HFFc6 (cell line): ENCODE data around the gene SPDEF. TPM values are rescaled to one million over a fixed set of nuclear protein-coding genes. Genes with fewer than 3 reads are reported as not detected.

ENCODE experiments used
- DNase-seq: peaks from one replicate; pipeline ENCODE4 v3.0.0-alpha.2; 2018
- H3K27ac Mint-ChIP-seq: 2 replicates; pipeline ENCODE4 v1.8.0; 2020; ENCODE audit warnings: mild to moderate bottlenecking, mixed read lengths
- H3K27me3 Mint-ChIP-seq: 2 replicates; pipeline ENCODE4 v1.8.0; 2021; ENCODE audit warnings: mild to moderate bottlenecking, moderate library complexity, mixed read lengths; ENCODE audit not compliant: insufficient read depth
- H3K36me3 Mint-ChIP-seq: 2 replicates; pipeline ENCODE4 v1.8.0; 2021; ENCODE audit warnings: low read depth, mixed read lengths
- H3K4me1 Mint-ChIP-seq: 2 replicates; pipeline ENCODE4 v1.8.0; 2020; ENCODE audit warnings: low read depth, mixed read lengths
- H3K4me3 Mint-ChIP-seq: 2 replicates; pipeline ENCODE4 v1.8.0; 2020; ENCODE audit warnings: mild to moderate bottlenecking, moderate library complexity, mixed read lengths
- H3K9me3 Mint-ChIP-seq: 2 replicates; pipeline ENCODE4 v1.8.0; 2020; ENCODE audit warnings: mild to moderate bottlenecking, mixed read lengths
- total RNA-seq, 6 experiments: library from RNA; stranded (reverse); fragmentation: NEBNext Ultra II Directional; extraction: Animal tissue kit (Norgen Biotek cat#: 25700); gene quantifications; 2 replicates in 1 of 6; 3 replicates in 5 of 6; pipeline ENCODE4 v1.2.3, GENCODE V29; 2021
- TF ChIP-seq, protein P1 (sequence below): fragments of 200-600 bp; sonication (generic); IDR thresholded peaks from 2 replicates; pipeline ENCODE4 v1.5.0; 2021; ENCODE audit warnings: antibody characterized with exemption, mild to moderate bottlenecking

SPDEF gene
- total RNA-seq, 6 experiments from 2014 or later, result not detected

- Mint-ChIP-seq H3K9me3 (no peaks in the 10 kb centered on the region), H3K27ac (no peak overlapping the region), H3K27me3 (peaks cover 6% of the 10 kb centered on the region), H3K36me3 (no peaks in the 10 kb centered on the region), H3K4me3 (no peak overlapping the region), H3K4me1 (no peaks in the 10 kb centered on the region)
- no peak for DNase-seq
- TF ChIP-seq, protein P1, sequence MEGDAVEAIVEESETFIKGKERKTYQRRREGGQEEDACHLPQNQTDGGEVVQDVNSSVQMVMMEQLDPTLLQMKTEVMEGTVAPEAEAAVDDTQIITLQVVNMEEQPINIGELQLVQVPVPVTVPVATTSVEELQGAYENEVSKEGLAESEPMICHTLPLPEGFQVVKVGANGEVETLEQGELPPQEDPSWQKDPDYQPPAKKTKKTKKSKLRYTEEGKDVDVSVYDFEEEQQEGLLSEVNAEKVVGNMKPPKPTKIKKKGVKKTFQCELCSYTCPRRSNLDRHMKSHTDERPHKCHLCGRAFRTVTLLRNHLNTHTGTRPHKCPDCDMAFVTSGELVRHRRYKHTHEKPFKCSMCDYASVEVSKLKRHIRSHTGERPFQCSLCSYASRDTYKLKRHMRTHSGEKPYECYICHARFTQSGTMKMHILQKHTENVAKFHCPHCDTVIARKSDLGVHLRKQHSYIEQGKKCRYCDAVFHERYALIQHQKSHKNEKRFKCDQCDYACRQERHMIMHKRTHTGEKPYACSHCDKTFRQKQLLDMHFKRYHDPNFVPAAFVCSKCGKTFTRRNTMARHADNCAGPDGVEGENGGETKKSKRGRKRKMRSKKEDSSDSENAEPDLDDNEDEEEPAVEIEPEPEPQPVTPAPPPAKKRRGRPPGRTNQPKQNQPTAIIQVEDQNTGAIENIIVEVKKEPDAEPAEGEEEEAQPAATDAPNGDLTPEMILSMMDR, result no peak
Measured at GRCh38 chr6:34576286-34576955, 20.3 kb upstream of the SPDEF start.

DNA sequence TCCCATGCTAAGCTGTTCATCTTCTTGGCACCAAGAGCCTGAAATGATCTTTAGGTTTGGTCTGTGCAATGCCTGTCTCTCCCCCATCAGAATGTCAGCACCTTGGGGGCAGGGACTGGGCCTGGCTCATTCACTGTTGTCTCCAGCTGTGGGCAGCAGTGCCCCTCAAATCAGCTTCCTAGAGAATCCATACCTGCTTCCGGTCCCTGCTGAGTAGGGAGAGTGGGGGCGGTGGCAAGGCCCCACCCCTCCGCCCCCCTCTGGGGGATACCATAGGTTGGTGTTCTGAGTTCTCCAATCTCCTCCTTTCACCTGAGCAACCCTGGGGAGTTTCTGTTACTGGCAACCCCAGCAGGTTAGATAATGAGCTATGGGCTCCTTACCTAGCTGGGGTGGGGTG lies 19.2 kb upstream of the SPDEF start:
- H3K9me3 Mint-ChIP-seq, result no peaks in the 10 kb centered on the region
- H3K27me3 Mint-ChIP-seq, result peaks cover 12% of the 10 kb centered on the region
- no peak overlapping the region for H3K27ac Mint-ChIP-seq
- TF ChIP-seq, protein P1, result no peak
- no peak for DNase-seq
- H3K4me1 Mint-ChIP-seq, result no peaks in the 10 kb centered on the region
- H3K36me3 Mint-ChIP-seq, result no peaks in the 10 kb centered on the region
- H3K4me3 Mint-ChIP-seq, result no peak overlapping the region; the same call in 1 of the 2 replicates

DNA sequence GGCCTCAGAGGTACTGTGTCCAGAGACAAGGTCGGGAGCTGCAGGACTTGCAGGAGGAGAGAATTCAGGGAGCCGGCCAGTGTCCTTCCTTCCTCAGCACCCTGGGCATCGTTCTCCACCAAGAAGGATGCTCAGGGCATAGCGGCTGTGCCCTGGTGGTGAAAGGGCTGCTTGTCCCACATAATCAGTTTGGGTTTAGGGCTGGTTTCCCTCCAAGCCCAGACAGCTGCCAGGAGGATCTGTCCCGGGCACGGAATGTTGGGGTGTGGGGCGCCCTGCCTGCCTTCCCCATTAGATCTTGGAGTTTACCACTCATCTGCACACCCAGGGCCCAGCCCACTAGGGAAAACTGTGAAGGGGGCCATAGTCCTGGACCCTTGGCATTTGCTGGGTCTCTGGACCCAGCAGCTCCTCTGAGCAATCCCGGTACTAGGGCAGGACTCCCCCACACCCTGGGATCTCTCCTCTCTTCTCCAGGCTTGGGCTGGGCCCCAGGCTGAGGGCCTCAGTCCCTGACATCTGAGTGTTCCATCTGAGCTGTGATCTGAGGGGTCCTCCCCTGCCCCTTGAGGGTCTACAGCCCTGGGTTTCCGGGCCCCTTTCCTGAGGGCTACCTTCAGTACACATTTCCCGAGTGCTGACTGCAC lies 18.6 kb upstream of the SPDEF start:
- TF ChIP-seq, protein P1, result no peak
- Mint-ChIP-seq H3K4me1 (no peaks in the 10 kb centered on the region), H3K4me3 (no peak overlapping the region; the same call in 1 of the 2 replicates), H3K9me3 (no peaks in the 10 kb centered on the region), H3K36me3 (no peaks in the 10 kb centered on the region), H3K27me3 (peaks cover 12% of the 10 kb centered on the region), H3K27ac (no peak overlapping the region)
- DNase-seq, result no peak

DNA sequence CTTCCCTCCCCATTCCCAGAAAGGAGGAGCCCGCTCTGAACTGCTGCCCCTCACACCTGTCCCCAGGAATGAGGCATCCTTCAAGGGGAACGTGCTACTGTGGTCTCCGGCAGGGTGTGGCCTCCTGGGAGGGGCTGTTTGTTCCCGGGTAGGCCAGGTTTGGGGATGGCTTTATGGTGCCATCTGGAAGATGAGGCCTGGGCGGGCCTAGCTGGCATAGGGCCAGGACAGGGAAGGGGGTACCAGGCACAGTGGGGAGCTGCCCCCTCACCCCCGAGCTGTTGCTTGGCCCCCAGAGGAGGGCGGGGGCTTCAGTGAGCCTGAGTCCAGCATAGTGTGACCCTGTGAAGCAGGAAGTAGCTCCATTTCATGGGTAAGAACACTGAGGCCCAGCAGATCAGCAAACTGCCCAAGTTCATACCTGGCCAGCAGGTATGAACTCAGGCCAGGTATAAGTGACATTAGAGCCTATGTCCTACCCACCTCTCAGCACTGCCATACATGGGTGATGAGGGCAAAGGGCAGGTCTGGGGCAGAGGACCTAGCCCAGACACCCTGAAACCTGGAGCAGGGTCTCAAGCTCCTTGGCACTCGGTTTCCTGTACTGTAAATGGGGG lies 17.5 kb upstream of the SPDEF start:
- Mint-ChIP-seq H3K36me3 (no peaks in the 10 kb centered on the region), H3K4me1 (no peaks in the 10 kb centered on the region), H3K4me3 (no peak overlapping the region), H3K27me3 (peaks cover 12% of the 10 kb centered on the region), H3K27ac (no peak overlapping the region), H3K9me3 (no peaks in the 10 kb centered on the region)
- TF ChIP-seq, protein P1, result no peak
- no peak for DNase-seq

GRCh38 chr6:34572585-34572984 lies 16.5 kb upstream of the SPDEF start:
- Mint-ChIP-seq H3K27me3 (peaks cover 12% of the 10 kb centered on the region), H3K9me3 (no peaks in the 10 kb centered on the region), H3K4me1 (no peaks in the 10 kb centered on the region), H3K27ac (no peak overlapping the region), H3K36me3 (no peaks in the 10 kb centered on the region), H3K4me3 (no peak overlapping the region)
- TF ChIP-seq, protein P1, result no peak
- DNase-seq, result no peak
